ENCODE results near the gene NTM.
A peak's percentile ranks its signal among the peaks of the same experiment; 100 is the strongest.

Gene NTM

GRCh38 chr11:131838016-131838415 lies 467.6 kb downstream of the NTM start:
- no peaks in the 10 kb centered on the region for H3K36me3 ChIP-seq
- TF ChIP-seq, protein P1, sequence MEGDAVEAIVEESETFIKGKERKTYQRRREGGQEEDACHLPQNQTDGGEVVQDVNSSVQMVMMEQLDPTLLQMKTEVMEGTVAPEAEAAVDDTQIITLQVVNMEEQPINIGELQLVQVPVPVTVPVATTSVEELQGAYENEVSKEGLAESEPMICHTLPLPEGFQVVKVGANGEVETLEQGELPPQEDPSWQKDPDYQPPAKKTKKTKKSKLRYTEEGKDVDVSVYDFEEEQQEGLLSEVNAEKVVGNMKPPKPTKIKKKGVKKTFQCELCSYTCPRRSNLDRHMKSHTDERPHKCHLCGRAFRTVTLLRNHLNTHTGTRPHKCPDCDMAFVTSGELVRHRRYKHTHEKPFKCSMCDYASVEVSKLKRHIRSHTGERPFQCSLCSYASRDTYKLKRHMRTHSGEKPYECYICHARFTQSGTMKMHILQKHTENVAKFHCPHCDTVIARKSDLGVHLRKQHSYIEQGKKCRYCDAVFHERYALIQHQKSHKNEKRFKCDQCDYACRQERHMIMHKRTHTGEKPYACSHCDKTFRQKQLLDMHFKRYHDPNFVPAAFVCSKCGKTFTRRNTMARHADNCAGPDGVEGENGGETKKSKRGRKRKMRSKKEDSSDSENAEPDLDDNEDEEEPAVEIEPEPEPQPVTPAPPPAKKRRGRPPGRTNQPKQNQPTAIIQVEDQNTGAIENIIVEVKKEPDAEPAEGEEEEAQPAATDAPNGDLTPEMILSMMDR (IDR thresholded peaks at IDR 0.05; ENCODE audit: low read depth, low read length) = no peak
- no peak overlapping the region for H3K27ac ChIP-seq
- H3K9me3 ChIP-seq (ENCODE audit: severe bottlenecking) = no peaks in the 10 kb centered on the region
- no peak for DNase-seq
- H3K4me3 ChIP-seq (ENCODE audit: low read depth, low read length) = no peak overlapping the region
- H3K27me3 ChIP-seq (ENCODE audit: insufficient read depth, low read depth, severe bottlenecking) = no peaks in the 10 kb centered on the region

- Histone ChIP-seq H3K36me3 (no peaks in the 10 kb centered on the region), H3K27ac (no peak overlapping the region), H3K4me3 (ENCODE audit: low read depth, low read length) (no peak overlapping the region), H3K9me3 (ENCODE audit: severe bottlenecking) (no peaks in the 10 kb centered on the region), H3K27me3 (ENCODE audit: insufficient read depth, low read depth, severe bottlenecking) (no peaks in the 10 kb centered on the region)
- peak; percentile 28 for DNase-seq
- TF ChIP-seq, protein P1 (IDR thresholded peaks at IDR 0.05; ENCODE audit: low read depth, low read length) = no peak
Observed at GRCh38 chr11:131839326-131839725, 468.9 kb downstream of the NTM start.

GRCh38 chr11:131840545-131840944 lies 470.1 kb downstream of the NTM start:
- no peak for DNase-seq
- Histone ChIP-seq H3K9me3 (ENCODE audit: severe bottlenecking) (no peaks in the 10 kb centered on the region), H3K27ac (no peak overlapping the region), H3K36me3 (no peaks in the 10 kb centered on the region), H3K27me3 (ENCODE audit: insufficient read depth, low read depth, severe bottlenecking) (no peaks in the 10 kb centered on the region), H3K4me3 (ENCODE audit: low read depth, low read length) (no peak overlapping the region)
- TF ChIP-seq, protein P1 (IDR thresholded peaks at IDR 0.05; ENCODE audit: low read depth, low read length) = no peak

DNA sequence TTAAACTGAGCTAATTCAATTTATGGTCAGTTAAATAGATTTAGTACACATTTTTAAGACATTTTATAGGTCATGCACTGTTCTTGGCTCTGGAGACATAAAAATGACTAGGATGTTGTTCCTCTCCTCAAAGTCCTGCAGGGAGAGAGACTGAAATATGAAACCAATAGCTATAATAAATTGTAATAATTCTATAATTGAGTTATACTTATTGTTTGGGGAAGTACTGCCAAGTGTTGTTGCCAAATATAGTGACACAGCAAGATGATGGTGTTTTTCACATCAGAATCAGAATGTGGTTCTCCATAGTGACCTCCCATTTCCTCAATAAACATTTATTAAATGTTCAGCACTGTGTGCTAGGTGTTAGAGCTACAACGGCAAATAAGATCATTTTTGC lies 470.6 kb downstream of the NTM start:
- DNase-seq = no peak
- Histone ChIP-seq H3K4me3 (ENCODE audit: low read depth, low read length) (no peak overlapping the region), H3K9me3 (ENCODE audit: severe bottlenecking) (no peaks in the 10 kb centered on the region), H3K27me3 (ENCODE audit: insufficient read depth, low read depth, severe bottlenecking) (no peaks in the 10 kb centered on the region), H3K27ac (no peak overlapping the region), H3K36me3 (no peaks in the 10 kb centered on the region)
- TF ChIP-seq, protein P1 (IDR thresholded peaks at IDR 0.05; ENCODE audit: low read depth, low read length) = no peak

GRCh38 chr11:131841925-131842635 lies 471.7 kb downstream of the NTM start:
- no peak for DNase-seq
- H3K27me3 ChIP-seq (ENCODE audit: insufficient read depth, low read depth, severe bottlenecking) = no peaks in the 10 kb centered on the region
- H3K4me3 ChIP-seq (ENCODE audit: low read depth, low read length) = no peak overlapping the region
- H3K27ac ChIP-seq = no peak overlapping the region
- TF ChIP-seq, protein P1 (IDR thresholded peaks at IDR 0.05; ENCODE audit: low read depth, low read length) = no peak
- no peaks in the 10 kb centered on the region for H3K9me3 ChIP-seq (ENCODE audit: severe bottlenecking)
- no peaks in the 10 kb centered on the region for H3K36me3 ChIP-seq

GRCh38 chr11:131845255-131845654 lies 474.8 kb downstream of the NTM start:
- DNase-seq = no peak
- no peak overlapping the region for H3K4me3 ChIP-seq (ENCODE audit: low read depth, low read length)
- no peaks in the 10 kb centered on the region for H3K9me3 ChIP-seq (ENCODE audit: severe bottlenecking)
- H3K27me3 ChIP-seq (ENCODE audit: insufficient read depth, low read depth, severe bottlenecking) = no peaks in the 10 kb centered on the region
- no peaks in the 10 kb centered on the region for H3K36me3 ChIP-seq
- no peak overlapping the region for H3K27ac ChIP-seq
- TF ChIP-seq, protein P1 (IDR thresholded peaks at IDR 0.05; ENCODE audit: low read depth, low read length) = no peak

All from WERI-Rb-1 (cell line).